ENCODE results near the gene GPR87. TPM values are rescaled to one million over a fixed set of nuclear protein-coding genes. Genes with fewer than 3 reads are reported as not detected.

Gene GPR87
- total and polyA plus RNA-seq, 2 donors (not counting 1 experiment from before 2014, with no cell fraction given) = 0.05 to 0.17 TPM

DNA sequence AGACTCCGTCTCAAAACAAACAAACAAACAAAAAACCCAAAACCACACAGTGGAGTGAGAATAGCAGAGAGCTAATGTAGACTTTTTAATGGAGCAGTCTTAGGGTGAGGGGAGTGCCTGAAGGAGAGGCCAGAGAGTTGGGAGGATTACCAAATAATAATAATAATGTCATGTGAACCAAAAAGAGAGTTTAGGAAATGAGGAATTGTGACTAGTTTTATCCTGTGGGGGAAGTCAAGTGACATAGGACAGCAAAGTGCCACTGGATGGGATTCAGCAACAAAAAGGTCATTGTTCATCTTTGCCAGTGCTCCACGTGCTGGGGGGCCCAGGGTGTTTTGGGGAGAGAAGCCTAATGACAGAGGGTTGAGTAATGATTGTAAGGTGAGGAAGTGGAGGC, 12.9 kb downstream of the GPR87 start:
- peaks cover 28% of the 10 kb centered on the region for H3K4me1 ChIP-seq (ENCODE audit: control insufficient read depth, extremely low read depth, insufficient read depth, low read length)
- no peak overlapping the region for H3K4me2 ChIP-seq (ENCODE audit: extremely low read depth, insufficient read depth, low read length)
- no peaks in the 10 kb centered on the region for H3K9me3 ChIP-seq (ENCODE audit: control insufficient read depth, insufficient read depth, low read depth, low read length)
- no peak for DNase-seq (ENCODE audit: low read depth in 2 of 2)
- H3K27me3 ChIP-seq (ENCODE audit: control insufficient read depth, insufficient read depth, low read length) = no peaks in the 10 kb centered on the region
- H4K20me1 ChIP-seq (ENCODE audit: control insufficient read depth, extremely low read depth, insufficient read depth, low read length) = no peaks in the 10 kb centered on the region
- H3K79me2 ChIP-seq (ENCODE audit: control insufficient read depth, insufficient read depth, low read length) = no peaks in the 10 kb centered on the region
- H2AFZ ChIP-seq (ENCODE audit: low read length) = no peak overlapping the region
- no peak for TF ChIP-seq EZH2 (IDR thresholded peaks at IDR 0.05; ENCODE audit: low read length, missing control alignments)
- TF ChIP-seq, protein P1, sequence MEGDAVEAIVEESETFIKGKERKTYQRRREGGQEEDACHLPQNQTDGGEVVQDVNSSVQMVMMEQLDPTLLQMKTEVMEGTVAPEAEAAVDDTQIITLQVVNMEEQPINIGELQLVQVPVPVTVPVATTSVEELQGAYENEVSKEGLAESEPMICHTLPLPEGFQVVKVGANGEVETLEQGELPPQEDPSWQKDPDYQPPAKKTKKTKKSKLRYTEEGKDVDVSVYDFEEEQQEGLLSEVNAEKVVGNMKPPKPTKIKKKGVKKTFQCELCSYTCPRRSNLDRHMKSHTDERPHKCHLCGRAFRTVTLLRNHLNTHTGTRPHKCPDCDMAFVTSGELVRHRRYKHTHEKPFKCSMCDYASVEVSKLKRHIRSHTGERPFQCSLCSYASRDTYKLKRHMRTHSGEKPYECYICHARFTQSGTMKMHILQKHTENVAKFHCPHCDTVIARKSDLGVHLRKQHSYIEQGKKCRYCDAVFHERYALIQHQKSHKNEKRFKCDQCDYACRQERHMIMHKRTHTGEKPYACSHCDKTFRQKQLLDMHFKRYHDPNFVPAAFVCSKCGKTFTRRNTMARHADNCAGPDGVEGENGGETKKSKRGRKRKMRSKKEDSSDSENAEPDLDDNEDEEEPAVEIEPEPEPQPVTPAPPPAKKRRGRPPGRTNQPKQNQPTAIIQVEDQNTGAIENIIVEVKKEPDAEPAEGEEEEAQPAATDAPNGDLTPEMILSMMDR (conservative IDR thresholded peaks at IDR 0.05 in 1 of 2, IDR thresholded peaks at IDR 0.05 in 1 of 2; ENCODE audit: low read depth in 1 of 2, low read length in 2 of 2) = no peak
- H3K9ac ChIP-seq (ENCODE audit: insufficient read depth, low read length) = no peak overlapping the region
- no peak overlapping the region for H3K27ac ChIP-seq (ENCODE audit: insufficient read depth, low read length)
- H3K36me3 ChIP-seq (ENCODE audit: control insufficient read depth, insufficient read depth, low read length) = no peaks in the 10 kb centered on the region
- no peak overlapping the region for H3K4me3 ChIP-seq (replicated peaks in 1 of 4; ENCODE audit: control extremely low read depth in 1 of 4, insufficient read depth in 1 of 4, low read depth in 3 of 4, low read length in 4 of 4)

DNA sequence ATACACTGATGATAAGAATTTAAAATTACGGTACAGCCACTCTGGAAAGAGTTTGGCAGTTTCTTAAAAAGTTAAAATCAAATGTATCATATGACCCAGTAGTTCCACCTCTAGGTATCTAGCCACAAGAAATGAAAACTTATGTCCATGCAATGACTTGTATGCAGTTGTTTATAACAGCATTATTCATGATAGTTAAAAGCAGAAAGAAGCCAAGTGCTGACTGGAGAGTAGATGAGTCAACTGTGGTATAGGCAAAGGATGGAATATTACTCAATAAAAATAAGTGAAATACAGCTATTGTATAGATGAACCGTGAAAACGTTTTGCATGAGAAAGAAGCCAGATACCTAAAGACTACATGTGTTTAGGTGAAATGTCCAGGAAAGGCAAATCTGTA, 14.8 kb downstream of the GPR87 start:
- Histone ChIP-seq H3K9me3 (ENCODE audit: control insufficient read depth, insufficient read depth, low read depth, low read length) (no peaks in the 10 kb centered on the region), H3K27me3 (ENCODE audit: control insufficient read depth, insufficient read depth, low read length) (no peaks in the 10 kb centered on the region), H3K79me2 (ENCODE audit: control insufficient read depth, insufficient read depth, low read length) (no peaks in the 10 kb centered on the region), H4K20me1 (ENCODE audit: control insufficient read depth, extremely low read depth, insufficient read depth, low read length) (no peaks in the 10 kb centered on the region), H3K27ac (ENCODE audit: insufficient read depth, low read length) (no peak overlapping the region), H3K4me1 (ENCODE audit: control insufficient read depth, extremely low read depth, insufficient read depth, low read length) (peaks cover 26% of the 10 kb centered on the region), H2AFZ (ENCODE audit: low read length) (no peak overlapping the region), H3K36me3 (ENCODE audit: control insufficient read depth, insufficient read depth, low read length) (no peaks in the 10 kb centered on the region), H3K4me3 (replicated peaks in 1 of 4; ENCODE audit: control extremely low read depth in 1 of 4, insufficient read depth in 1 of 4, low read depth in 3 of 4, low read length in 4 of 4) (no peak overlapping the region), H3K9ac (ENCODE audit: insufficient read depth, low read length) (no peak overlapping the region), H3K4me2 (ENCODE audit: extremely low read depth, insufficient read depth, low read length) (no peak overlapping the region)
- TF ChIP-seq, protein P1 (conservative IDR thresholded peaks at IDR 0.05 in 1 of 2, IDR thresholded peaks at IDR 0.05 in 1 of 2; ENCODE audit: low read depth in 1 of 2, low read length in 2 of 2) = no peak
- no peak for TF ChIP-seq EZH2 (IDR thresholded peaks at IDR 0.05; ENCODE audit: low read length, missing control alignments)
- peak; percentile 87 to 90 for DNase-seq (ENCODE audit: low read depth in 2 of 2)

DNA sequence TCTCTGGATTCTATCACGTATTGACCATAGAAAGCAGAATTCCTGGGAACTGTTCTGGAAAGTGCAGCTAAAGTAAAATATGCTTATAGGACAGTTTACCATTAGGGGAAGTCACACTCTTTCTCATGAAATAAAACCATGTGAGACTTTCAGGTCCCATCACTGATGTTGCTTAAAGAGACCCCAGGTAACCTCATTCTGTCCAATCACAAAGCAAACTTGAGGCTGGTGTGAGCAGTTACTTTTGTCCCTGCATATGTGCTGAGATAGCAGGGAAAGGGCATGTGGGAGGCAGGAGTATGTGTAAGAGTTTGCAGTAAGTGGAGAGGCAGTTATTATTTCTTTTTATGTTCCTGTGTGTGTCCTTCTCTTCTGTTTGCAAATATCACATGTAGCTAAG, 16.1 kb downstream of the GPR87 start:
- H2AFZ ChIP-seq (ENCODE audit: low read length) = no peak overlapping the region
- TF ChIP-seq EZH2 (IDR thresholded peaks at IDR 0.05; ENCODE audit: low read length, missing control alignments) = no peak
- TF ChIP-seq, protein P1 (conservative IDR thresholded peaks at IDR 0.05 in 1 of 2, IDR thresholded peaks at IDR 0.05 in 1 of 2; ENCODE audit: low read depth in 1 of 2, low read length in 2 of 2) = no peak
- H3K79me2 ChIP-seq (ENCODE audit: control insufficient read depth, insufficient read depth, low read length) = no peaks in the 10 kb centered on the region
- no peak for DNase-seq (ENCODE audit: low read depth in 2 of 2)
- H3K4me1 ChIP-seq (ENCODE audit: control insufficient read depth, extremely low read depth, insufficient read depth, low read length) = peaks cover 16% of the 10 kb centered on the region
- no peak overlapping the region for H3K27ac ChIP-seq (ENCODE audit: insufficient read depth, low read length)
- H3K27me3 ChIP-seq (ENCODE audit: control insufficient read depth, insufficient read depth, low read length) = no peaks in the 10 kb centered on the region
- no peaks in the 10 kb centered on the region for H4K20me1 ChIP-seq (ENCODE audit: control insufficient read depth, extremely low read depth, insufficient read depth, low read length)
- H3K4me3 ChIP-seq (replicated peaks in 1 of 4; ENCODE audit: control extremely low read depth in 1 of 4, insufficient read depth in 1 of 4, low read depth in 3 of 4, low read length in 4 of 4) = no peak overlapping the region
- H3K9me3 ChIP-seq (ENCODE audit: control insufficient read depth, insufficient read depth, low read depth, low read length) = no peaks in the 10 kb centered on the region
- H3K9ac ChIP-seq (ENCODE audit: insufficient read depth, low read length) = no peak overlapping the region
- H3K4me2 ChIP-seq (ENCODE audit: extremely low read depth, insufficient read depth, low read length) = no peak overlapping the region
- no peaks in the 10 kb centered on the region for H3K36me3 ChIP-seq (ENCODE audit: control insufficient read depth, insufficient read depth, low read length)
